ENCODE measurements around the gene ACTL7B. TPM values are rescaled to one million over a fixed set of nuclear protein-coding genes. Genes with fewer than 3 reads are reported as not detected.

The ACTL7B gene
- total and polyA plus RNA-seq, 2 donors (not counting 1 experiment from before 2014, with no cell fraction given), result 0.07 TPM; not detected in 1

DNA sequence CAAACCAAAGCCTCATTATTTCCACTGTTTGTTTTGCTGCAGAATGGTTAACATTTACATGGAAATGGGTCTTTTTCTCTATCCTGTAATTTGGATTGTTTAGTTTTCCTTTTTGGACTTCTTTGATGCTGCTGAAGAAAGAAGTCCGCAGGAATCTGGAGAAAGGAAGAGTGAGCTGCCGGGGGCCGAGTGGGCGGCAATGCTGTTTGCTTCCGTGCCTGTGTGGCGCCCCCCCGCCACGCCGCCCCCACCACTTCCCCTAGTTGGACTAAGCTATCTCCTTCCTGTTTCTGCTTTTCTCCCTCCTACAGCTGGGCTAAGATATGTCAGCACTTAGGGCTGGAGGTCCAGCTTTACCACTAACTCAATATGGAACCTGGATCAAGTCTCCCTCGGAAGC, 39.7 kb downstream of the ACTL7B start:
- H2AFZ ChIP-seq (ENCODE audit: insufficient read depth, low read depth, low read length, poor library complexity, severe bottlenecking), result peak overlapping the region; percentile 54
- Mint-ChIP-seq H3K27ac (peak overlapping the region; percentile 75), H3K4me1 (peaks cover 43% of the 10 kb centered on the region), H3K27me3 (peaks cover 3% of the 10 kb centered on the region), H3K9me3 (ENCODE audit: insufficient read depth) (peaks cover 2% of the 10 kb centered on the region), H3K4me3 (peak overlapping the region; percentile 75)
- intact Hi-C loops (cut with micrococcal nuclease), result loop anchor here (5.0 kb wide), 1 partner anchor 116 kb away; the partner anchor contains the start of genes ABITRAM and ELP1
- H4K20me1 ChIP-seq (ENCODE audit: control insufficient read depth, insufficient read depth, low read length, poor library complexity, severe bottlenecking), result no peaks in the 10 kb centered on the region
- DNase-seq (peak; percentile 33), ATAC-seq (ENCODE audit: low read depth) (peak; percentile 58)
- H3K4me1 ChIP-seq (ENCODE audit: control insufficient read depth in 2 of 2, insufficient read depth in 2 of 2, low read length in 2 of 2), result peaks cover 25 to 32% of the 10 kb centered on the region in 2 donors
- H3K9ac ChIP-seq (ENCODE audit: low read length), result peak overlapping the region; percentile 41
- no peaks in the 10 kb centered on the region for H3K79me2 ChIP-seq (ENCODE audit: control insufficient read depth, insufficient read depth, low read length)
- ChIA-PET CTCF (interaction anchor here (0.5 to 1.2 kb wide), 3 partner anchors 13 to 1350 kb away, joined by 3 to 6 read pairs (median 3); no protein-coding TSS in a partner anchor), POLR2A (no interaction called here)
- peak overlapping the region in 3 of 5 experiments; percentile 5 to 34 (median 29) for H3K4me3 ChIP-seq (ENCODE audit: control extremely low read depth in 1 of 5, extremely low read depth in 1 of 5, insufficient read depth in 1 of 5, low read depth in 2 of 5, low read length in 4 of 5)
- H3K4me2 ChIP-seq (replicated peaks; ENCODE audit: low read depth, low read length, poor library complexity, severe bottlenecking), result peak overlapping the region; percentile 68
- TF ChIP-seq, protein P1, sequence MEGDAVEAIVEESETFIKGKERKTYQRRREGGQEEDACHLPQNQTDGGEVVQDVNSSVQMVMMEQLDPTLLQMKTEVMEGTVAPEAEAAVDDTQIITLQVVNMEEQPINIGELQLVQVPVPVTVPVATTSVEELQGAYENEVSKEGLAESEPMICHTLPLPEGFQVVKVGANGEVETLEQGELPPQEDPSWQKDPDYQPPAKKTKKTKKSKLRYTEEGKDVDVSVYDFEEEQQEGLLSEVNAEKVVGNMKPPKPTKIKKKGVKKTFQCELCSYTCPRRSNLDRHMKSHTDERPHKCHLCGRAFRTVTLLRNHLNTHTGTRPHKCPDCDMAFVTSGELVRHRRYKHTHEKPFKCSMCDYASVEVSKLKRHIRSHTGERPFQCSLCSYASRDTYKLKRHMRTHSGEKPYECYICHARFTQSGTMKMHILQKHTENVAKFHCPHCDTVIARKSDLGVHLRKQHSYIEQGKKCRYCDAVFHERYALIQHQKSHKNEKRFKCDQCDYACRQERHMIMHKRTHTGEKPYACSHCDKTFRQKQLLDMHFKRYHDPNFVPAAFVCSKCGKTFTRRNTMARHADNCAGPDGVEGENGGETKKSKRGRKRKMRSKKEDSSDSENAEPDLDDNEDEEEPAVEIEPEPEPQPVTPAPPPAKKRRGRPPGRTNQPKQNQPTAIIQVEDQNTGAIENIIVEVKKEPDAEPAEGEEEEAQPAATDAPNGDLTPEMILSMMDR (IDR thresholded peaks at IDR 0.05), result no peak
- TF ChIP-seq EZH2 (IDR thresholded peaks at IDR 0.05; ENCODE audit: borderline replicate concordance, insufficient read depth, low read depth, low read length, poor library complexity, severe bottlenecking), result no peak
- no peaks in the 10 kb centered on the region for H3K36me3 ChIP-seq (replicated peaks in 1 of 2; ENCODE audit: control extremely low read depth in 1 of 2, control insufficient read depth in 1 of 2, extremely low read depth in 1 of 2, insufficient read depth in 2 of 2, low read length in 1 of 2)
- no peaks in the 10 kb centered on the region for H3K27me3 ChIP-seq (replicated peaks in 1 of 4; ENCODE audit: control extremely low read depth in 1 of 4, control insufficient read depth in 3 of 4, insufficient read depth in 4 of 4, low read length in 3 of 4)
- H3K9me3 ChIP-seq (ENCODE audit: control extremely low read depth in 1 of 3, control insufficient read depth in 2 of 3, insufficient read depth in 1 of 3, low read length in 2 of 3), result peaks cover 0 to 4% (median 0%) of the 10 kb centered on the region in 3 donors
- WGBS (ENCODE audit: insufficient coverage), result 0% methylated on average over 10 of the region's 10 CpGs
- H3K27ac ChIP-seq (ENCODE audit: low read length in 2 of 2), result no peak overlapping the region

DNA sequence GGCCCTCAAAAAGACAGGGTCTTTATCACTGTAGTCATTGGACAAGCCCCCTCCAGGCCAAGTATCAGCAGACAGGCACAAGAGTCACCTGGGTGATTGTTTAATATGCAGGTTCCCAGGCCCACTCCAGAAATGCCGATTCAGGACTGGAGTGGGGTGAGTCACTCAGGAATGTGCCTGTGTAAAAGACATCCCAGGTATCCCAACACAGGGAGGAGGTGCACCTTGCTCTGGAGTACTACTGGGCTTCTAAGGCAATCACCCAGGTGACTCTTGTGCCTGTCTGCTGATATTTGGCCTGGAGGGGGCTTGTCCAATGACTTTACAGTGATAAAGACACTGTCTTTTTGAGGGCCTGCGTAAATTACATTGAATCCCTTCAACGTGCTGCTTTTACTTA, 40.6 kb downstream of the ACTL7B start:
- Mint-ChIP-seq H3K9me3 (ENCODE audit: insufficient read depth) (peaks cover 2% of the 10 kb centered on the region), H3K27me3 (peaks cover 7% of the 10 kb centered on the region), H3K27ac (no peak overlapping the region), H3K4me3 (no peak overlapping the region), H3K4me1 (peaks cover 40% of the 10 kb centered on the region)
- ATAC-seq (ENCODE audit: low read depth), result no peak
- no peak for DNase-seq
- TF ChIP-seq, protein P1 (IDR thresholded peaks at IDR 0.05), result no peak
- TF ChIP-seq EZH2 (IDR thresholded peaks at IDR 0.05; ENCODE audit: borderline replicate concordance, insufficient read depth, low read depth, low read length, poor library complexity, severe bottlenecking), result no peak
- intact Hi-C loops (cut with micrococcal nuclease), result loop anchor here (5.0 kb wide), 1 partner anchor 117 kb away; the partner anchor contains the start of genes ABITRAM and ELP1
- Histone ChIP-seq H3K27me3 (replicated peaks in 1 of 4; ENCODE audit: control extremely low read depth in 1 of 4, control insufficient read depth in 3 of 4, insufficient read depth in 4 of 4, low read length in 3 of 4) (no peaks in the 10 kb centered on the region), H3K27ac (ENCODE audit: low read length in 2 of 2) (no peak overlapping the region), H3K4me3 (ENCODE audit: control extremely low read depth in 1 of 5, extremely low read depth in 1 of 5, insufficient read depth in 1 of 5, low read depth in 2 of 5, low read length in 4 of 5) (no peak overlapping the region), H3K9ac (ENCODE audit: low read length) (no peak overlapping the region), H3K4me2 (replicated peaks; ENCODE audit: low read depth, low read length, poor library complexity, severe bottlenecking) (no peak overlapping the region), H4K20me1 (ENCODE audit: control insufficient read depth, insufficient read depth, low read length, poor library complexity, severe bottlenecking) (no peaks in the 10 kb centered on the region), H2AFZ (ENCODE audit: insufficient read depth, low read depth, low read length, poor library complexity, severe bottlenecking) (no peak overlapping the region), H3K4me1 (ENCODE audit: control insufficient read depth in 2 of 2, insufficient read depth in 2 of 2, low read length in 2 of 2) (peaks cover 25 to 32% of the 10 kb centered on the region in 2 donors), H3K9me3 (ENCODE audit: control extremely low read depth in 1 of 3, control insufficient read depth in 2 of 3, insufficient read depth in 1 of 3, low read length in 2 of 3) (peaks cover 0 to 4% (median 0%) of the 10 kb centered on the region in 3 donors), H3K79me2 (ENCODE audit: control insufficient read depth, insufficient read depth, low read length) (no peaks in the 10 kb centered on the region), H3K36me3 (replicated peaks in 1 of 2; ENCODE audit: control extremely low read depth in 1 of 2, control insufficient read depth in 1 of 2, extremely low read depth in 1 of 2, insufficient read depth in 2 of 2, low read length in 1 of 2) (no peaks in the 10 kb centered on the region)
- CTCF ChIA-PET, result interaction anchor here (0.6 kb wide), 1 partner anchor 56 kb away, joined by 4 read pairs; no protein-coding TSS in a partner anchor
- no CpG with 5 or more reads among the region's 3 CpGs for WGBS (ENCODE audit: insufficient coverage)
- POLR2A ChIA-PET, result no interaction called here

Measured in B cell (primary cell).